Neural progenitor cell (in vitro differentiated cells): ENCODE results near the gene TFG.

Experiments
- CTCF ChIP-seq: fragments of 200-600 bp; sonication (generic); IDR thresholded peaks from 2 replicates; pipeline ENCODE4 v1.5.1; 2017; ENCODE audit warnings: antibody characterized with exemption, mild to moderate bottlenecking
- EZH2 ChIP-seq: fragments of 200-600 bp; sonication (generic); IDR thresholded peaks from 2 replicates; pipeline ENCODE4 v1.6.1; 2017; ENCODE audit warnings: antibody characterized with exemption, mild to moderate bottlenecking, moderate library complexity
- EZH2phosphoT487 ChIP-seq: fragments of 200-600 bp; sonication (generic); IDR thresholded peaks from 2 replicates; pipeline ENCODE4 v1.6.1; 2017; ENCODE audit warnings: antibody characterized with exemption

- TF ChIP-seq CTCF, result no peak
- TF ChIP-seq EZH2, result no peak
- no peak for TF ChIP-seq EZH2phosphoT487
Measured at GRCh38 chr3:100777271-100777670, 68.0 kb downstream of the TFG start.
